K562 (cell line): ENCODE results near the gene RNF112. TPM values are rescaled to one million over a fixed set of nuclear protein-coding genes. Genes with fewer than 3 reads are reported as not detected.

Source experiments
- BRD4 ChIP-seq: fragments of 200-600 bp; sonication (generic); IDR thresholded peaks from 2 replicates; pipeline ENCODE4 v1.6.1; 2017; ENCODE audit warnings: inconsistent platforms
- CBFA2T2 ChIP-seq: fragments of 450-650 bp; conservative IDR thresholded peaks from 2 replicates; pipeline ENCODE4 v1.6.1; 2017; ENCODE audit warnings: mild to moderate bottlenecking
- CBX1 ChIP-seq: sonication (generic); IDR thresholded peaks from 2 replicates; pipeline ENCODE4 v1.6.1; 2016; ENCODE audit warnings: antibody characterized with exemption, low read depth, mild to moderate bottlenecking
- GABPB1 ChIP-seq: sonication (generic); formaldehyde crosslinking; IDR thresholded peaks from 2 replicates; pipeline ENCODE4 v1.8.0; 2022; ENCODE audit warnings: mild to moderate bottlenecking, missing genetic modification reagents
- HBP1 ChIP-seq: fragments of 450-650 bp; formaldehyde crosslinking; IDR thresholded peaks from 2 replicates; pipeline ENCODE4 v1.4.0; 2022; ENCODE audit warnings: missing genetic modification characterization
- ILF3 ChIP-seq: fragments of 450-650 bp; IDR thresholded peaks from 2 replicates; pipeline ENCODE4 v1.6.1; 2018; ENCODE audit warnings: antibody characterized with exemption, mild to moderate bottlenecking, moderate library complexity, borderline replicate concordance
- MAFF ChIP-seq: IDR thresholded peaks from 2 replicates; pipeline ENCODE4 v1.6.1; 2012; ENCODE audit warnings: low read length, improper control_type of control experiment
- MAFK ChIP-seq: IDR thresholded peaks from 2 replicates; pipeline ENCODE4 v1.6.1; 2011; ENCODE audit warnings: low read length, improper control_type of control experiment
- NFRKB ChIP-seq: fragments of 450-650 bp; IDR thresholded peaks from 2 replicates; pipeline ENCODE4 v1.6.1; 2016; ENCODE audit warnings: low read depth
- PML ChIP-seq: IDR thresholded peaks from 2 replicates; pipeline ENCODE4 v1.6.1; 2012; ENCODE audit warnings: low read length, inconsistent platforms
- RBM39 ChIP-seq: fragments of 200-400 bp; formaldehyde crosslinking; optimal IDR thresholded peaks from 2 replicates; pipeline ENCODE3; 2018; ENCODE audit warnings: low read depth, low read length
- RHOXF2B ChIP-seq: fragments of 250-450 bp; sonication (Bioruptor Pico); conservative IDR thresholded peaks from 2 replicates; pipeline ENCODE4 v1.5.1; 2021
- SMARCC2 ChIP-seq: fragments of 450-650 bp; IDR thresholded peaks from 2 replicates; pipeline ENCODE4 v1.6.1; 2017; ENCODE audit warnings: antibody characterized with exemption, moderate library complexity, mild to moderate bottlenecking, low read depth
- ZBTB12 ChIP-seq: fragments of 250-450 bp; sonication (Bioruptor Pico); IDR thresholded peaks from 2 replicates; pipeline ENCODE4 v1.4.0; 2020
- ZNF12 ChIP-seq: sonication (generic); formaldehyde crosslinking; IDR thresholded peaks from 2 replicates; pipeline ENCODE4 v1.4.0; 2020; ENCODE audit warnings: mild to moderate bottlenecking, missing genetic modification reagents
- ZNF561 ChIP-seq: fragments of 450-650 bp; formaldehyde crosslinking; conservative IDR thresholded peaks from 2 replicates; pipeline ENCODE4 v1.4.0; 2020; ENCODE audit warnings: mild to moderate bottlenecking, moderate library complexity
- ZNF668 ChIP-seq: fragments of 250-450 bp; sonication (Bioruptor Pico); IDR thresholded peaks from 2 replicates; pipeline ENCODE4 v1.8.0; 2022; ENCODE audit warnings: mild to moderate bottlenecking, inconsistent platforms
- polyA plus RNA-seq, 8 experiments: library from polyadenylated mRNA; depleted of rRNA in 4 of 8; stranded (reverse) in 5 of 8; unstranded in 3 of 8; fragments of >200 nt; fragmentation: Nextera tagmentation in 2 of 8; fragmentation: Illumina TruSeq in 1 of 8; extraction: Ambion mirVana in 2 of 8; extraction: Trizol in 1 of 8; gene quantifications; 2 replicates each; pipeline versions ENCODE4 v1.2.1 to v1.2.3, GENCODE V29; 2011 to 2014; ENCODE audit warnings: inconsistent platforms in 1 of 8, missing spikeins in 1 of 8
- total RNA-seq, 7 experiments: library from RNA; depleted of rRNA in 6 of 7; stranded (reverse); fragments of >200 nt in 6 of 7; fragmentation: Illumina TruSeq in 2 of 7; extraction: Trizol in 2 of 7; gene quantifications; 2 replicates each; pipeline versions ENCODE4 v1.2.1 to v1.2.3, GENCODE V29; 2011 to 2021; ENCODE audit warnings: low replicate concordance in 1 of 7
- TF ChIP-seq, protein P1 (sequence below), 3 experiments: fragments of 200-800 bp in 1 of 3; sonication (Bioruptor generic) in 1 of 3; sonication (generic) in 1 of 3; formaldehyde crosslinking in 1 of 3; IDR thresholded peaks; 2 replicates each; pipeline versions ENCODE4 v1.6.1 to v1.8.0; 2016 to 2022; ENCODE audit warnings: mild to moderate bottlenecking in 2 of 3, missing compliant biosample characterization in 2 of 3, missing genetic modification characterization in 2 of 3, missing genetic modification reagents in 1 of 3
- TF ChIP-seq, protein P2 (sequence below): fragments of 250-450 bp; sonication (Bioruptor Pico); IDR thresholded peaks from 2 replicates; pipeline ENCODE4 v1.4.0; 2020; ENCODE audit warnings: mild to moderate bottlenecking, moderate library complexity, borderline replicate concordance

Gene RNF112
- total and polyA plus RNA-seq, 9 of the 15 experiments (the other 6 are each of a cell fraction or from before 2014, with no cell fraction given), result 0.05 TPM; not detected in 8

GRCh38 chr17:19362277-19363113 is 48.5 kb upstream of the RNF112 start, which contains the start of gene B9D1 (continued):
- TF ChIP-seq ILF3 (no peak), CBX1 (no peak), PML (no peak), GABPB1 (CRISPR knock-in tag) (peak; percentile 66), HBP1 (no peak), MAFK (no peak), ZNF561 (no peak), RBM39 (no peak), ZNF668 (CRISPR knock-in tag) (no peak), CBFA2T2 (no peak), ZNF12 (CRISPR knock-in tag) (no peak), ZBTB12 (CRISPR knock-in tag) (0 out of 2 replicates have a peak, but pooled peaks have one; percentile 36), SMARCC2 (no peak), MAFF (no peak), NFRKB (no peak), BRD4 (no peak), RHOXF2B (CRISPR knock-in tag) (no peak)
- TF ChIP-seq, protein P1, sequence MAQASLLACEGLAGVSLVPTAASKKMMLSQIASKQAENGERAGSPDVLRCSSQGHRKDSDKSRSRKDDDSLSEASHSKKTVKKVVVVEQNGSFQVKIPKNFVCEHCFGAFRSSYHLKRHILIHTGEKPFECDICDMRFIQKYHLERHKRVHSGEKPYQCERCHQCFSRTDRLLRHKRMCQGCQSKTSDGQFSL (CRISPR knock-in tag; IDR thresholded peaks at IDR 0.05), result no peak
- TF ChIP-seq, protein P1 (tag; IDR thresholded peaks at IDR 0.05), result no peak
- TF ChIP-seq, protein P2, sequence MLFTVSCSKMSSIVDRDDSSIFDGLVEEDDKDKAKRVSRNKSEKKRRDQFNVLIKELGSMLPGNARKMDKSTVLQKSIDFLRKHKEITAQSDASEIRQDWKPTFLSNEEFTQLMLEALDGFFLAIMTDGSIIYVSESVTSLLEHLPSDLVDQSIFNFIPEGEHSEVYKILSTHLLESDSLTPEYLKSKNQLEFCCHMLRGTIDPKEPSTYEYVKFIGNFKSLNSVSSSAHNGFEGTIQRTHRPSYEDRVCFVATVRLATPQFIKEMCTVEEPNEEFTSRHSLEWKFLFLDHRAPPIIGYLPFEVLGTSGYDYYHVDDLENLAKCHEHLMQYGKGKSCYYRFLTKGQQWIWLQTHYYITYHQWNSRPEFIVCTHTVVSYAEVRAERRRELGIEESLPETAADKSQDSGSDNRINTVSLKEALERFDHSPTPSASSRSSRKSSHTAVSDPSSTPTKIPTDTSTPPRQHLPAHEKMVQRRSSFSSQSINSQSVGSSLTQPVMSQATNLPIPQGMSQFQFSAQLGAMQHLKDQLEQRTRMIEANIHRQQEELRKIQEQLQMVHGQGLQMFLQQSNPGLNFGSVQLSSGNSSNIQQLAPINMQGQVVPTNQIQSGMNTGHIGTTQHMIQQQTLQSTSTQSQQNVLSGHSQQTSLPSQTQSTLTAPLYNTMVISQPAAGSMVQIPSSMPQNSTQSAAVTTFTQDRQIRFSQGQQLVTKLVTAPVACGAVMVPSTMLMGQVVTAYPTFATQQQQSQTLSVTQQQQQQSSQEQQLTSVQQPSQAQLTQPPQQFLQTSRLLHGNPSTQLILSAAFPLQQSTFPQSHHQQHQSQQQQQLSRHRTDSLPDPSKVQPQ (CRISPR knock-in tag), result no peak
